Left ventricle myocardium inferior (tissue), 1 donor: ENCODE measurements around the gene PBX3. TPM values are rescaled to one million over a fixed set of nuclear protein-coding genes. Genes with fewer than 3 reads are reported as not detected.

Experiments
- DNase-seq: peaks from one replicate; pipeline ENCODE4 v3.0.0-alpha.2; 2020
- H3K27ac ChIP-seq: fragments of 200-600 bp; replicated peaks from 2 replicates; pipeline ENCODE4 v1.8.0; 2021
- H3K27me3 ChIP-seq: fragments of 200-600 bp; 2 replicates; pipeline ENCODE4 v1.8.0; 2021; ENCODE audit warnings: low read depth
- H3K36me3 ChIP-seq: fragments of 200-600 bp; 2 replicates; pipeline ENCODE4 v1.8.0; 2021
- H3K4me1 ChIP-seq: fragments of 200-600 bp; 2 replicates; pipeline ENCODE4 v1.8.0; 2021
- H3K4me3 ChIP-seq: fragments of 200-600 bp; 2 replicates; pipeline ENCODE4 v1.8.0; 2021; ENCODE audit warnings: mild to moderate bottlenecking, moderate library complexity
- H3K9me3 ChIP-seq: fragments of 200-600 bp; replicated peaks from 2 replicates; pipeline ENCODE4 v1.8.0; 2021
- CTCF ChIP-seq: fragments of 200-600 bp; IDR thresholded peaks from 2 replicates; pipeline ENCODE4 v1.8.0; 2021; ENCODE audit warnings: antibody characterized with exemption, mild to moderate bottlenecking, borderline replicate concordance
- intact Hi-C: fragments of 100-400 bp; cut with micrococcal nuclease; formaldehyde crosslinking; loops from one replicate; pipeline ENCODE4 v1.11.0; 2022
- total RNA-seq: library from RNA; stranded (reverse); fragmentation: NEBNext Ultra II Directional; extraction: Animal tissue kit (Norgen Biotek cat#: 25700); gene quantifications from one replicate; pipeline ENCODE4 v1.2.1, GENCODE V29; 2021
- donor health status: DM: no; HTN: yes; CAD: no; lungs with severe emphysema.

The PBX3 gene
- total RNA-seq, 1 donor from 2014 or later, result 44.2 TPM

- intact Hi-C loops, result no loop called here
- DNase-seq, result no peak
- no peaks in the 10 kb centered on the region for H3K4me1 ChIP-seq
- no peak overlapping the region for H3K4me3 ChIP-seq
- H3K27me3 ChIP-seq, result no peaks in the 10 kb centered on the region
- no peak for TF ChIP-seq CTCF
- H3K36me3 ChIP-seq, result no peaks in the 10 kb centered on the region
- no peak overlapping the region for H3K27ac ChIP-seq
- peaks cover 29% of the 10 kb centered on the region for H3K9me3 ChIP-seq
These were observed 227.5 kb downstream of the PBX3 start for GRCh38 chr9:125974705-125975104.

- DNase-seq, result no peak
- no peaks in the 10 kb centered on the region for H3K4me1 ChIP-seq
- no peak overlapping the region for H3K27ac ChIP-seq
- H3K9me3 ChIP-seq, result peaks cover 43% of the 10 kb centered on the region
- no peak overlapping the region for H3K4me3 ChIP-seq
- intact Hi-C loops, result no loop called here
- TF ChIP-seq CTCF, result no peak
- H3K36me3 ChIP-seq, result no peaks in the 10 kb centered on the region
- no peaks in the 10 kb centered on the region for H3K27me3 ChIP-seq
These were observed 230.1 kb downstream of the PBX3 start for GRCh38 chr9:125977223-125977622.

- Histone ChIP-seq H3K27me3 (peaks cover 12% of the 10 kb centered on the region), H3K4me3 (no peak overlapping the region), H3K4me1 (no peaks in the 10 kb centered on the region), H3K9me3 (peaks cover 43% of the 10 kb centered on the region), H3K36me3 (no peaks in the 10 kb centered on the region), H3K27ac (no peak overlapping the region)
- DNase-seq, result no peak
- no peak for TF ChIP-seq CTCF
- intact Hi-C loops, result no loop called here
These were observed 232.2 kb downstream of the PBX3 start for GRCh38 chr9:125979383-125979782.

- intact Hi-C loops, result no loop called here
These were observed 235.7 kb downstream of the PBX3 start for GRCh38 chr9:125982798-125983406.

DNA sequence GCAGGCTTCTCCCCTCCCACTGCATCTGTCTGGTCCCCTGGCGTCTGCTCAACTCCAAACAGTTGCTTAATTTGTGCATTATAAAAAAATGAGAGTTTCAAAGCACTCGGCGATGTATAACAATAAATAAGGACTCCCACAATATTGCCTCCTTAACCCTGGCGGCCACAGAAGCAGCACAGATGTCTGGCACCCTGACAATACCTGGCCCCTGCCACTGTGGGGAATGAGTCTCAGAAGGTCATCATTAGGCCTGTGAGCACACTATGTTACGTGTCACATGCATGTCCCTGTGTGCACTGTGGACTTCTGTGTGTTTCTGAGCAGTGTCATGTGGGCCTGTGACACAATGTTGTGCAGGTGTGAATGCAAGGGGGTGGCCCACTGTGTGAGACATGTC is 236.5 kb downstream of the PBX3 start:
- intact Hi-C loops, result no loop called here
- no peak overlapping the region for H3K4me3 ChIP-seq
- H3K36me3 ChIP-seq, result no peaks in the 10 kb centered on the region
- peaks cover 24% of the 10 kb centered on the region for H3K9me3 ChIP-seq
- TF ChIP-seq CTCF, result no peak
- H3K27ac ChIP-seq, result no peak overlapping the region
- no peaks in the 10 kb centered on the region for H3K4me1 ChIP-seq
- H3K27me3 ChIP-seq, result peaks cover 12% of the 10 kb centered on the region
- DNase-seq, result no peak

More at GRCh38 chr9:125982798-125983406, 235.7 kb downstream of the PBX3 start:
- DNase-seq, result no peak
- no peaks in the 10 kb centered on the region for H3K4me1 ChIP-seq
- TF ChIP-seq CTCF, result no peak
- peaks cover 32% of the 10 kb centered on the region for H3K9me3 ChIP-seq
- no peaks in the 10 kb centered on the region for H3K36me3 ChIP-seq
- H3K27ac ChIP-seq, result no peak overlapping the region
- no peak overlapping the region for H3K4me3 ChIP-seq
- peaks cover 12% of the 10 kb centered on the region for H3K27me3 ChIP-seq
